Measurements from ENCODE around the gene RTL1.

Gene RTL1

GRCh38 chr14:100836941-100837804, 66.3 kb downstream of the RTL1 start:
- H3K27me3 ChIP-seq (ENCODE audit: insufficient read depth, low read depth, severe bottlenecking): no peaks in the 10 kb centered on the region
- TF ChIP-seq, protein P1, sequence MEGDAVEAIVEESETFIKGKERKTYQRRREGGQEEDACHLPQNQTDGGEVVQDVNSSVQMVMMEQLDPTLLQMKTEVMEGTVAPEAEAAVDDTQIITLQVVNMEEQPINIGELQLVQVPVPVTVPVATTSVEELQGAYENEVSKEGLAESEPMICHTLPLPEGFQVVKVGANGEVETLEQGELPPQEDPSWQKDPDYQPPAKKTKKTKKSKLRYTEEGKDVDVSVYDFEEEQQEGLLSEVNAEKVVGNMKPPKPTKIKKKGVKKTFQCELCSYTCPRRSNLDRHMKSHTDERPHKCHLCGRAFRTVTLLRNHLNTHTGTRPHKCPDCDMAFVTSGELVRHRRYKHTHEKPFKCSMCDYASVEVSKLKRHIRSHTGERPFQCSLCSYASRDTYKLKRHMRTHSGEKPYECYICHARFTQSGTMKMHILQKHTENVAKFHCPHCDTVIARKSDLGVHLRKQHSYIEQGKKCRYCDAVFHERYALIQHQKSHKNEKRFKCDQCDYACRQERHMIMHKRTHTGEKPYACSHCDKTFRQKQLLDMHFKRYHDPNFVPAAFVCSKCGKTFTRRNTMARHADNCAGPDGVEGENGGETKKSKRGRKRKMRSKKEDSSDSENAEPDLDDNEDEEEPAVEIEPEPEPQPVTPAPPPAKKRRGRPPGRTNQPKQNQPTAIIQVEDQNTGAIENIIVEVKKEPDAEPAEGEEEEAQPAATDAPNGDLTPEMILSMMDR (IDR thresholded peaks at IDR 0.05; ENCODE audit: low read depth, low read length): no peak

DNA sequence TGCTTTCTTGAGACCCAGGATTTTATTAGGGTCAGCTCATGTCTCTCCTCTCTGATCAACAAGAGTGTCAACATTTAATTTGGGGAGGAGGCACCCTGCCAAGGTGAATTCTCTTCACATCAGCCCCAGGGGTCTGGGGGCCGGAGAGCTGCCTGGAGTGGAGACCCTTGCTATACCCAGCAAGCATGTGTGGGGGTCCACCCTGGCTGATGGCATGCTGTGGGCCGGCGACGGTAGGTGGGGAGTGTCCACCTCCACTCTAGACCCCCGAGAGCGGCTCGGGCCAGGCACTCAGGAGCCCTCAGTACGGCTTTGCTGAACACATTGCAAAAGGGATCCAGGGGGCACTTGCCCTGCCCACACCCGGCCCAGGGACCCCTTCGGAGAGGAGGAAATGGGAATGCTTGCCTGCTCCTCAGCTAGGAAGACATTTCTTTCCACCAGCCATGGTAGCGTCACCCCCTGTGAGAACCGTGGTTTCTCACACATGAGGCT, 67.2 kb downstream of the RTL1 start:
- H3K27me3 ChIP-seq (ENCODE audit: insufficient read depth, low read depth, severe bottlenecking): no peaks in the 10 kb centered on the region
- no peak overlapping the region for H3K27ac ChIP-seq
- H3K36me3 ChIP-seq: no peaks in the 10 kb centered on the region
- no peak for DNase-seq
- no peaks in the 10 kb centered on the region for H3K9me3 ChIP-seq (ENCODE audit: severe bottlenecking)
- TF ChIP-seq, protein P1 (IDR thresholded peaks at IDR 0.05; ENCODE audit: low read depth, low read length): no peak
- H3K4me3 ChIP-seq (ENCODE audit: low read depth, low read length): no peak overlapping the region

More at GRCh38 chr14:100836941-100837804, 66.3 kb downstream of the RTL1 start:
- Histone ChIP-seq H3K27ac (no peak overlapping the region), H3K36me3 (no peaks in the 10 kb centered on the region), H3K9me3 (ENCODE audit: severe bottlenecking) (no peaks in the 10 kb centered on the region), H3K4me3 (ENCODE audit: low read depth, low read length) (no peak overlapping the region)
- peak; percentile 31 for DNase-seq

DNA sequence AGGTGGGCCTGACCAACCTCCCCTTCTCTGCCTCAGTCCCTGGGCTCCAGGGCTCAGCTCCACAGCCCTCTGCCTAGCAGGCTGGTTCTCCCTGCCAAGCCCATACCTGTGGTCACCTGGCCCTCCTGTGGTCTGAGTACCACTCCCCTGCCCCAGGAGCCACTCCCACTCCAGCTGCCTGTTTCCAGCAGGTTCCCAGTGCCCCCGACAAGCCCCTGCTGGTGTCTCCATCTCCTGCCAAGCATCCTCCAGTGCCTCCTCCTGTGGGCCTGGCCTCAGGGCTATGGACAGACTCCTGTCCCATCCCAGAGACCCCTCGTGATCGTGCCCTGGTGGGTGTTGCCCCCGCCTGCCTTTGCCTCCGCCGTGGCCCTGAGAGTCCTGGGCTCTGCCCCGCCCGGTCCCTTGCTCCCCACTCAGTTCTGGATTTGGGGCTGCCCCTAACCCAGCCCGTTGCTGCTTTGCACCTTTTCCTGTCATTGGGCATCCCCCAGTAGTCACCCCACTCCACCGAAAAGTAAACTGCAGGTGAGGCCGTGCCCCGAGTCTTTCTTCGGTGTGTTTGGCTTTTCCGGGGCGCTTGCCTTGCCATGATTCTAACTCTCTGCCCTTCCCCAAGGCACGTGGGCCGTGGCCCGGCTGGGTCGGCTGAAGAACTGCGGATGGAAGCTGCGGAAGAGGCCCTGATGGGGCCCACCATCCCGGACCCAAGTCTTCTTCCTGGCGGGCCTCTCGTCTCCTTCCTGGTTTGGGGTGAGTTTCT, 67.8 kb downstream of the RTL1 start:
- H3K27me3 ChIP-seq (ENCODE audit: insufficient read depth, low read depth, severe bottlenecking): no peaks in the 10 kb centered on the region
- TF ChIP-seq, protein P1 (IDR thresholded peaks at IDR 0.05; ENCODE audit: low read depth, low read length): no peak
- no peak overlapping the region for H3K27ac ChIP-seq
- H3K4me3 ChIP-seq (ENCODE audit: low read depth, low read length): no peak overlapping the region
- DNase-seq: no peak
- no peaks in the 10 kb centered on the region for H3K9me3 ChIP-seq (ENCODE audit: severe bottlenecking)
- no peaks in the 10 kb centered on the region for H3K36me3 ChIP-seq

- Histone ChIP-seq H3K9me3 (ENCODE audit: severe bottlenecking) (no peaks in the 10 kb centered on the region), H3K27ac (no peak overlapping the region)
- TF ChIP-seq, protein P1 (IDR thresholded peaks at IDR 0.05; ENCODE audit: low read depth, low read length): no peak
Measured at GRCh38 chr14:100834794-100835547, 68.6 kb downstream of the RTL1 start.

GRCh38 chr14:100834082-100834793, 69.3 kb downstream of the RTL1 start:
- H3K4me3 ChIP-seq (ENCODE audit: low read depth, low read length): no peak overlapping the region
- no peaks in the 10 kb centered on the region for H3K27me3 ChIP-seq (ENCODE audit: insufficient read depth, low read depth, severe bottlenecking)
- H3K9me3 ChIP-seq (ENCODE audit: severe bottlenecking): no peaks in the 10 kb centered on the region
- H3K36me3 ChIP-seq: no peaks in the 10 kb centered on the region
- TF ChIP-seq, protein P1 (IDR thresholded peaks at IDR 0.05; ENCODE audit: low read depth, low read length): no peak
- no peak overlapping the region for H3K27ac ChIP-seq
- DNase-seq: no peak

More at GRCh38 chr14:100834794-100835547, 68.6 kb downstream of the RTL1 start:
- Histone ChIP-seq H3K36me3 (no peaks in the 10 kb centered on the region), H3K4me3 (ENCODE audit: low read depth, low read length) (no peak overlapping the region), H3K27me3 (ENCODE audit: insufficient read depth, low read depth, severe bottlenecking) (no peaks in the 10 kb centered on the region)
- no peak for DNase-seq

Measured in WERI-Rb-1 (cell line).